ENCODE data around the gene LYVE1. TPM values are rescaled to one million over a fixed set of nuclear protein-coding genes. Genes with fewer than 3 reads are reported as not detected.
"Not testable (repeated sequence)": the region's sequence is repeated elsewhere in the genome, so short reads cannot be mapped to it uniquely, and the experiment has no call there.

The LYVE1 gene
- total RNA-seq, 4 donors from 2014 or later, result 106 to 359 (median 275) TPM

DNA sequence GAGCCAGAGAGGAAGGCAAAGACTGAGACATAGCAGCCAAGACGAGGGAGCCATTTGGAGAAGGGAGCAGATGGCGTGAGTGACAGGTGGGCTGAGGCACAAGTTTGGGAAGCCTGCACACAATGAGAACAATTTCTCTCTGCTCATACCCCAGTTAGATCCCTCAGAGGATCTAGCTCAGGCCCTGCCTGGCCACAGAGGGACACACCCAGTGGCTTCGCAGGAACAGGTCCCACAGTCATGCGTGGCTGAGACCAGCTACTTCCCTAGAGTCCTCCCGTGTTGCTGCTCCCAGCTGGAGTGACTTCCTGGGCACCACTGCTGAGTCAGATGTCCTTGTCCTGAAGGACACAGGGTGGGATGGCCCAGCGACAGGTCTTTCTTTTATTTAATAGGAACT is 33.4 kb upstream of the LYVE1 start:
- TF ChIP-seq, protein P1, sequence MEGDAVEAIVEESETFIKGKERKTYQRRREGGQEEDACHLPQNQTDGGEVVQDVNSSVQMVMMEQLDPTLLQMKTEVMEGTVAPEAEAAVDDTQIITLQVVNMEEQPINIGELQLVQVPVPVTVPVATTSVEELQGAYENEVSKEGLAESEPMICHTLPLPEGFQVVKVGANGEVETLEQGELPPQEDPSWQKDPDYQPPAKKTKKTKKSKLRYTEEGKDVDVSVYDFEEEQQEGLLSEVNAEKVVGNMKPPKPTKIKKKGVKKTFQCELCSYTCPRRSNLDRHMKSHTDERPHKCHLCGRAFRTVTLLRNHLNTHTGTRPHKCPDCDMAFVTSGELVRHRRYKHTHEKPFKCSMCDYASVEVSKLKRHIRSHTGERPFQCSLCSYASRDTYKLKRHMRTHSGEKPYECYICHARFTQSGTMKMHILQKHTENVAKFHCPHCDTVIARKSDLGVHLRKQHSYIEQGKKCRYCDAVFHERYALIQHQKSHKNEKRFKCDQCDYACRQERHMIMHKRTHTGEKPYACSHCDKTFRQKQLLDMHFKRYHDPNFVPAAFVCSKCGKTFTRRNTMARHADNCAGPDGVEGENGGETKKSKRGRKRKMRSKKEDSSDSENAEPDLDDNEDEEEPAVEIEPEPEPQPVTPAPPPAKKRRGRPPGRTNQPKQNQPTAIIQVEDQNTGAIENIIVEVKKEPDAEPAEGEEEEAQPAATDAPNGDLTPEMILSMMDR (IDR thresholded peaks at IDR 0.05), result no peak
- ATAC-seq (ENCODE audit: low FRiP score), result no peak
- DNase-seq (ENCODE audit: low spot score), result no peak

DNA sequence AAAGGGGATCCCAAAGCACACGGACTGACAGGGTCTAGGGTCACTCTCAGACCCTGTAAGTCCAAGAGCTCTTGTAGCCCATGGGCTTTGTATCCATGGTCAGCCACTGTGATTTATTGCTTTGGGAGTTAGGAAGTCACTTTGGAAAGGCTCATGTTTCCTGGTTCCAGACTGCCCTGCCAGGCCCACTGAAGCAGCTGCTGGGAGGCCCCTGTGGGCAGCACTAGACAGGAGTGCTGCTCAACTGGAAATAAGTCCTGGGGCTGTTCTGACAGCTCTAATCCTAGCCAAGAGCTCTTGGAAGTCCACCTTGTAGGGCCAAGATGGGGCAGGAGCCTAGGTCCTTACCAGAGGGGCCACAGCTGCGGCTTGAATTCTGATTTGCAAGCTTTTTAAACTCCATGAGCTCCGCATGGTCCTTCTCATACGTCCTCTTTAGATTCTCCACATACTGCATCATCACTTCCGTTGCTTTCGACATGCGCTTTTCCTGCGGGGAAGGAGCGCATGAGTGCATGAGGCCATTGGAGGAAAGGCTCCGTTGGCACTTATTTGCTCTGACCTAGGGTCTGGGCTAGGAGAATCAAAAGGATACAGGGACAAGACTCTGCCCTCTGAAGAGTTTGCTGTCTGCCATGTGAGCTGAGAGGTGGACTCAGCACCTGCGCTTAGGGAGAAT is 32.2 kb upstream of the LYVE1 start:
- TF ChIP-seq, protein P1 (IDR thresholded peaks at IDR 0.05), result no peak
- ATAC-seq (ENCODE audit: low FRiP score), result no peak
- DNase-seq (ENCODE audit: low spot score), result no peak

DNA sequence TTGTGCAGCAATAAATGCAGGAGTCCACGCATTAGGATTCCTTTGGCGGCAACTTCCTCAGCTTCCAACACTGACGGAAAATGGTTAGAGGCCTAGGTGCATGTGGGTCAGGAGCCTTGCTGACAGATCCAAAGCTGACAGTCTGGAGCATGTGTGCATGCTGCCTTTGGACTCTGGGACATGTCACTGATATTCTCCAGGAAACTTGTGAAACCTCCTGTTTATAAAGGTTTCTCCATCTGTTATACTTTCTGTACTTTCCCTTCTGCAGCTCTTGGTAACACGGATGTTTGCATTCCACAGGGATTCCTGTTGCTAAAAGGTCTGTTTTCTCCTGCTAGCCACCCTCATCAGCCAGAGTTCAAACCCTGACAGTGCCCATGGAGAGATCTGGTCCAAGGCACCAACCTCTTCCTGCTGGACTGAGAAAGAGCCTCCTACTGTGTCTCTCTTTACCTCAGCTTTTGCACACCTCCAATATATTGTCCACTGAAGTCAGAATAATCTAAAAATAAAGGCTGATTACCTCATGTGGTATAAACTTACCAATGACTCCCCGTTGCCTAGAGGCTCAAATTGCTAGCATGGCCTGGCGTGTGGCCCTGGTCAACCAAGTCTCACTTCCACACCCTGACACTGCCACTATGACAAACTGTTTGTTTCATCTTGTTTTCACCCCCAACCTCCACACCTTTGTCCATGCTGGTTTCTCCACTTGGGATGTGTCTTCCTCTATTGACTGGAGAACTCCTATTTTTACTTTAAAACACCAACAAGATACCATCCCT is 31.1 kb upstream of the LYVE1 start:
- ATAC-seq (ENCODE audit: low FRiP score), result no peak
- DNase-seq (ENCODE audit: low spot score), result no peak
- TF ChIP-seq, protein P1 (IDR thresholded peaks at IDR 0.05), result no peak

DNA sequence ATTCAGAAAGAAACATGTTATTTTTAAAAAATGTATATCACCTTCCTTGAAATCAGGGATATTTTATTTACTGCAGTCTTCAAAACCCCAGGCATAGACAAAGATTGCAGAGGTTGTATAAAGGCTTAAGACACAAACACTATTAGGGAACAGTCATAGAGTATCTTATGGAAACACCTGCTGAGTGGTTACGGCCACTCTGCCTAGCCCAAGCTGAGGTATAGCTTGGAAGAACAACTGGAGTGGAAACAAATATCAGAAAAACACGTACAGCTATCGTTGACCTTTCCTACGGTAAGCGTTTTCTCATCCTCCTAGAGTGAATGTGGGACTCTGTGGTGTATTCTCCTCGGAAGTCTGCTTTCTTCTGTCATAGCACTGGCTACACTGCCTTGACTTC is 30.4 kb upstream of the LYVE1 start:
- DNase-seq (ENCODE audit: low spot score) (no peak), ATAC-seq (ENCODE audit: low FRiP score) (no peak)
- TF ChIP-seq, protein P1 (IDR thresholded peaks at IDR 0.05), result no peak

DNA sequence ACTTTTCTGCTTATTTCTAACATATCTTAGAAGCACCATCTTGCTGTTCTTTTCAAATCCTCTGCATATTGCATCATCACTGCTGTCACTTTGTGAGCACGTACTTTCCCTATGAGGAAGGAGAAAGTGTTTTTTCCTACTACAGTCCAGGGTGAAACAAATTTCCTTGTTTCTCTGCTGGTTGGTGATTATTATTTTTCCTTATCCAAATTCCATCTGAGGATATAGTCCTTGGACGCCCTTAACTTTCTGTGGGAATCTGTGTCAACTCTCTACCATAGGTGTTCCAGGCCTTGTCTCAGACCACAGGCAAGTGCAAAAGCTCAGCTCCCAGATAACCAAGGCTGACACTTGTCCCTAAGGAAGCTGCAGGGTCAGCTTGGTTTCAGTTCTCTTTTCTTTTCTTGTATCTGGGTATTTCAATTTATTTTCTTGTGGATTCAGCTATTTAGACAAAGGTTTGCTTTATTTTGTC is 29.4 kb upstream of the LYVE1 start:
- ATAC-seq (ENCODE audit: low FRiP score) (no peak), DNase-seq (ENCODE audit: low spot score) (no peak)
- TF ChIP-seq, protein P1 (IDR thresholded peaks at IDR 0.05), result no peak

DNA sequence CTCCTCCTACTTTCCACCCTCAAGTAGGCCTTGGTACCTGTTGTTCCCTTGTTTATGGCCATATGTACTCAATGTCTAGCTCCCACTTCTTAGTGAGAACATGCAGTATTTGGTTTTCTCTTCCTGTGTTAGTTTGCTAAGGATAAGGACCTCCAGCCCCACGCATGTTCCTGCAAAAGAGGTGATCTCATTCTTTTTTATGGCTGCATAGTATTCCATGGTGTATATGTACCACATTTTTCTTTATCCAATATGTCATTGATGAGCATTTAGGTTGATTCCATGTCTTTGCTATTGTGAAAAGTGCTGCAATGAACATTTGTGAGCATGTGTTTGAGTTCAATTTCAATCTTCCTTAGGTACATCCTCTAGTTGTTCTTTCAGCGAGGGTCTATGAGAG is 27.4 kb upstream of the LYVE1 start:
- DNase-seq (ENCODE audit: low spot score); ATAC-seq (ENCODE audit: low FRiP score): not testable (repeated sequence)

DNA sequence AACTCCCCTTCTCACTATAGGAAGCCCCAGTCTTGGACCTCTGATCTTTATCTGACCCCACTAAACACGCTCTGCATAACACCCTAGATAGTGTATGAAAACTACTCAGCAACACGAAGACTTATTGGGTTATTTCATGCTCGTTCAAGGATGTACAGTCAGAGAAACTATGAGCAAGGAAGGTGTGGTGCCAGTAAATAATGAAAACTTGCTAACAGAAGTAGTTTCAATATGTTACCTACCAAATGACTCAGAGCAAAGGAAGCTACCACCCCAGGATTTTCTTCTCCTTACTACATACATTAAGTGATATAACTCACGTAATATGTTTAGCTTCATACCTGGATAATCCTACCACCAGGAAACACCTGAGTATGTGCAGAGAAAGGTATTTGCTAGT is 25.9 kb upstream of the LYVE1 start:
- DNase-seq (ENCODE audit: low spot score) (no peak), ATAC-seq (ENCODE audit: low FRiP score) (no peak)
- TF ChIP-seq, protein P1 (IDR thresholded peaks at IDR 0.05), result no peak
